Endothelial cell (in vitro differentiated cells): ENCODE data around the gene TEX261. TPM values are rescaled to one million over a fixed set of nuclear protein-coding genes. Genes with fewer than 3 reads are reported as not detected.

Source experiments
- DNase-seq: peaks from one replicate; pipeline ENCODE4 v3.0.0; 2021; ENCODE audit warnings: low spot score
- H3K27ac Mint-ChIP-seq: one replicate; pipeline ENCODE4 v1.8.0; 2021; ENCODE audit warnings: mixed read lengths, inconsistent platforms; ENCODE audit not compliant: unreplicated experiment
- H3K27me3 Mint-ChIP-seq: one replicate; pipeline ENCODE4 v1.8.0; 2021; ENCODE audit warnings: mild to moderate bottlenecking, moderate library complexity, mixed read lengths, inconsistent platforms; ENCODE audit not compliant: unreplicated experiment
- H3K36me3 Mint-ChIP-seq: one replicate; pipeline ENCODE4 v1.8.0; 2021; ENCODE audit warnings: mild to moderate bottlenecking, low read depth, mixed read lengths, inconsistent platforms; ENCODE audit not compliant: unreplicated experiment
- H3K4me1 Mint-ChIP-seq: one replicate; pipeline ENCODE4 v1.8.0; 2021; ENCODE audit warnings: mild to moderate bottlenecking, mixed read lengths, inconsistent platforms; ENCODE audit not compliant: unreplicated experiment
- H3K4me3 Mint-ChIP-seq: one replicate; pipeline ENCODE4 v1.8.0; 2021; ENCODE audit warnings: mild to moderate bottlenecking, mixed read lengths, inconsistent platforms; ENCODE audit not compliant: unreplicated experiment
- H3K9me3 Mint-ChIP-seq: one replicate; pipeline ENCODE4 v1.8.0; 2021; ENCODE audit warnings: mixed read lengths, inconsistent platforms; ENCODE audit not compliant: unreplicated experiment
- total RNA-seq: library from RNA; stranded (reverse); fragmentation: NEBNext Ultra II Directional; extraction: Animal tissue kit (Norgen Biotek cat#: 25700); gene quantifications from one replicate; pipeline ENCODE4 v1.2.1, GENCODE V29; 2021; ENCODE audit not compliant: unreplicated experiment
- TF ChIP-seq, protein P1 (sequence below): fragments of 200-600 bp; sonication (generic); IDR thresholded peaks from one replicate; pipeline ENCODE4 v1.5.0; 2021; ENCODE audit warnings: antibody characterized with exemption; ENCODE audit not compliant: unreplicated experiment

The TEX261 gene
- total RNA-seq, 1 donor from 2014 or later: 37.1 TPM

DNA sequence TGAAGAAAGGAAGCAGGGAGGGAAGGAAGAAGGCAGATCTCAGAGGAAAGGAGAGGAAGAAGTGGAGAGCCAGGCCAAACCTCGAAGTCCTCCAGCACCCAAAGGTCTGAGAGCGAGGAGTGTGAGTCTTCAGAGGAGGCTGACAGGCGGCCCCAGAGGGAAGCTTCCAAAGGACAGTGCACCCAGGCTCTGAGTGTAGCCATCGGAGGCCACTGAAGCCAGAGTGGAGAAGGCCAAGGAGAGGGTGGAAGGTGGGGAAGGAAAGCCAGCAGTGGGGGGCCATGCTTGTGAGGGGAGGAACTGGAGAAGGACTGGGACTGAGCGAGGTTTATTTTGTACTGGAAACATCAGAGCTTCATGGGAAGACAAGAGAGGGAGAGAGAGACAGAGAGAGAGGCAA lies 53.0 kb downstream of the TEX261 start:
- Mint-ChIP-seq H3K4me1 (peaks cover 9% of the 10 kb centered on the region), H3K27ac (no peak overlapping the region), H3K4me3 (no peak overlapping the region), H3K9me3 (no peaks in the 10 kb centered on the region), H3K27me3 (peaks cover 13% of the 10 kb centered on the region), H3K36me3 (no peaks in the 10 kb centered on the region)
- DNase-seq: no peak
- TF ChIP-seq, protein P1, sequence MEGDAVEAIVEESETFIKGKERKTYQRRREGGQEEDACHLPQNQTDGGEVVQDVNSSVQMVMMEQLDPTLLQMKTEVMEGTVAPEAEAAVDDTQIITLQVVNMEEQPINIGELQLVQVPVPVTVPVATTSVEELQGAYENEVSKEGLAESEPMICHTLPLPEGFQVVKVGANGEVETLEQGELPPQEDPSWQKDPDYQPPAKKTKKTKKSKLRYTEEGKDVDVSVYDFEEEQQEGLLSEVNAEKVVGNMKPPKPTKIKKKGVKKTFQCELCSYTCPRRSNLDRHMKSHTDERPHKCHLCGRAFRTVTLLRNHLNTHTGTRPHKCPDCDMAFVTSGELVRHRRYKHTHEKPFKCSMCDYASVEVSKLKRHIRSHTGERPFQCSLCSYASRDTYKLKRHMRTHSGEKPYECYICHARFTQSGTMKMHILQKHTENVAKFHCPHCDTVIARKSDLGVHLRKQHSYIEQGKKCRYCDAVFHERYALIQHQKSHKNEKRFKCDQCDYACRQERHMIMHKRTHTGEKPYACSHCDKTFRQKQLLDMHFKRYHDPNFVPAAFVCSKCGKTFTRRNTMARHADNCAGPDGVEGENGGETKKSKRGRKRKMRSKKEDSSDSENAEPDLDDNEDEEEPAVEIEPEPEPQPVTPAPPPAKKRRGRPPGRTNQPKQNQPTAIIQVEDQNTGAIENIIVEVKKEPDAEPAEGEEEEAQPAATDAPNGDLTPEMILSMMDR: no peak

DNA sequence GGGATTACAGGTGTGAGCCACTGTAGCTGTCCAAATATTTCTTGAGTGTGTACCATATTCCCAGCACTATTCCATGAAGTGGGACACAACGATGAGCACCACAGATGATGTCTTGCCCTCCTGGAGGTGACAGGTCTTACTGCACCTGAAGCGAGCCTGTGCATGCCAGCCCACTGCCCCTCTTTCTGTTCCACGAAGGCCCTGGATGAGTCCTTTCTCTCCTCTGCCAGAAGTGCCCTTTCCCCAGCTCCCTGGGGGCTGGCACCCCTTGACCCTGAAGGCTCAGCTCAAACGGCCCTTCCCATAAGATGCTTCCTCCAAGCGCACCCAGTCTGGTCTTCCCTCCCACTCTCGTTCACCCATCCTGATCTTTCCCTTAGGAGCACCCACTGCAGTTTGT lies 53.5 kb downstream of the TEX261 start:
- no peak for DNase-seq
- H3K36me3 Mint-ChIP-seq: no peaks in the 10 kb centered on the region
- peaks cover 11% of the 10 kb centered on the region for H3K4me1 Mint-ChIP-seq
- peaks cover 18% of the 10 kb centered on the region for H3K27me3 Mint-ChIP-seq
- no peak overlapping the region for H3K4me3 Mint-ChIP-seq
- TF ChIP-seq, protein P1: no peak
- H3K9me3 Mint-ChIP-seq: no peaks in the 10 kb centered on the region
- no peak overlapping the region for H3K27ac Mint-ChIP-seq

DNA sequence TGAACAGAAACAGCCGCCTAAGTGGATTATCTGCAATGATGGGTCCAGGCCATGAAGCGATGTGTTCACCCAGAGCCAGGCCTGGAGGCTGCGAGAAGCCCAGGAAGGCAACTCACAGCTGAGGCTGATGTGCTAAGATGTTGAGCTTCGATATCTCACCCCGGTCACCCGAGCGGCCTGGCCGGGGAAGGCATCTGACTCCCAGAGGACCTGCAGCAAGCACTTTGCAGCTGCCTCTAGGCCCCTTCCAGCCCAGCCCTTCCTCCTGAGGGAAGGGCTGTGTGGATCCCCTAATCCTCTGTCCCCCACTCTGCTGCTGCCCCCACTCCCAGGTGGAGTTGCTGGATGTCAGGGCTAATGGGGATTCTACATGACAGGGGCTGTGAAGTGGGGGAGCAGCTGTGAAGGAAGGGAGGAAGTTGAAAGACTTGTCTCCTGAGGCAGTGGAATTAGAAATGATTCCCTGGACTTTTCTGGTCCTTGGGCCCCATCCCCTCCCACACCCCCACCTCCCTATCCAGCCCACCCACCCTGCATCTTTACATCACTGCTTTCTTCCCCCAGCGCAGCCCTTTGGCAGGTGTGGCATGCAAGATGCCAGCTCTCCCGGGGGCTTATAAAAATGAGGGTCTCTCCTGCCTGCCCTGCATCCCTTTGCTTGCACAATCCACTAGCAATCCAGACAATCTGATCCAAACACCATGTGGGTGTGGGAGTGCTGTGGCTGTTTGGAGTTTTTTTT lies 54.7 kb downstream of the TEX261 start:
- Mint-ChIP-seq H3K4me1 (peaks cover 16% of the 10 kb centered on the region), H3K9me3 (no peaks in the 10 kb centered on the region), H3K27ac (no peak overlapping the region), H3K27me3 (peaks cover 20% of the 10 kb centered on the region), H3K36me3 (no peaks in the 10 kb centered on the region), H3K4me3 (no peak overlapping the region)
- DNase-seq: peak; percentile 1
- TF ChIP-seq, protein P1: no peak

DNA sequence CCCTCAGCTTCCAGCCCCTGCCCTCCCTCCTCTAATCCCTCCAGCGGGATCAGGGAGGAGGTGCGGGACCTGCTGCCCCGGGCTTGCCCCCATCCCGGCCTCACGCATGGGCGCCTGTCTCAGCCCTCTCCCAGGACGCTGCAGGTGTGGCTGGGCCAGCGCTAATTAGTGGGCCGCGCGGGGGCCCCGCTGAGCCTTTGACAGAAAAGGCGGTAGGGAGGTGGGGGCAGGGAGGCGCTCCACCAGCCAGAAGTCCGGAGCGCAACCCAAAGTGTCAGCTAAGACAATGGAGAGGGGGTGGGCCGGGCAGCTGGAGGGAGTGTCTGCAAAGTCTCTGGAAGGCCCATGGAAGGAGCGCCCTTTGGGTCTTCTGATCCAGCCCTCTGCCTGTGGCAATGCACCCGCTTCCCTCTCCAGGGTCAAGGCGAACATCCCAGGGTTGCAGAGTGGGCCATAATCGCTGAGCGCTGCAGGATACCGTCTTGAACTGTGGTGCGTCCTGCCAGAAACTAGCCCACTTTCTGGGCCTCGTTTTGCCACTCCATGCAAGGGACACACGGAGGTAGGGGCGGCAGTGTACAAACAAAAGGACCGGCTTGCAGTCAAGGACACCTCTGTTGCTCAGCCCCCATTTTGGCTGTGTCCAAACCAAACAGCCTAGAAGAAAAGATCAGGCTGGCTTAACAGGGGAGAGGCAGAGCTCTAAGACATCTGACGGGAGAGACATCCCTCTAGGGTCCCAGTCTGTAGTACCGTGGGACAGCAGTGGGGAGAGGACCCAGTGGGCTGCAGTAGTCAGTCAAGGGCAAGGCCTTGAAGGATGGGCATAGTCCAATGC lies 55.5 kb downstream of the TEX261 start:
- peaks cover 18% of the 10 kb centered on the region for H3K4me1 Mint-ChIP-seq
- H3K27me3 Mint-ChIP-seq: peaks cover 23% of the 10 kb centered on the region
- no peak for DNase-seq
- TF ChIP-seq, protein P1: no peak
- H3K27ac Mint-ChIP-seq: no peak overlapping the region
- no peak overlapping the region for H3K4me3 Mint-ChIP-seq
- no peaks in the 10 kb centered on the region for H3K9me3 Mint-ChIP-seq
- H3K36me3 Mint-ChIP-seq: no peaks in the 10 kb centered on the region

DNA sequence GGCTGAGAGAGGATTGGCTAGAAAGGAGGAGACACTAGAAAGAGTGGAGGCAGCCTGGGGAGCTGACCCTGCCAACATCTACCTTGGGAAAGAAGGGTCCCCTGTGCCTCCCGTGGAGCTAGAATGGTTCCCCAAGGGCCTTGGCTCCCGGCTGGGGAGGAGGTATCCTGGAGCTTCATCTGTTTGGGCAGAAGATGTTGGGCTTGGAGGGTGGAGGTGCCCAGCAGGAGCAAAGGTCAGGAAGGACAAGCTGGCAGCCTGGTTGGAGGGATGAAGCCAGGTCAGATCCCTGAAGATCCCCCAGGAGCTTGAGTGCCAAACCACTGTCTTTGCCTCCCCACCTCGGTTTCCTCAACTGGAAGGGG lies 56.1 kb downstream of the TEX261 start:
- Mint-ChIP-seq H3K4me1 (peaks cover 18% of the 10 kb centered on the region), H3K9me3 (no peaks in the 10 kb centered on the region), H3K27ac (no peak overlapping the region), H3K4me3 (no peak overlapping the region), H3K36me3 (no peaks in the 10 kb centered on the region), H3K27me3 (peaks cover 23% of the 10 kb centered on the region)
- TF ChIP-seq, protein P1: no peak
- DNase-seq: no peak
